GM06990 (cell line): Measurements from ENCODE around the gene CR1L.

Experiments
- DNase-seq: peaks from one replicate; pipeline ENCODE4 v3.0.0-alpha.2; 2011; ENCODE audit not compliant: insufficient read length; ENCODE audit errors: extremely low read depth
- H3K27me3 ChIP-seq: replicated peaks from 2 replicates; pipeline ENCODE4 v1.6.0; 2011; ENCODE audit warnings: low read length; ENCODE audit not compliant: control insufficient read depth, insufficient read depth
- H3K36me3 ChIP-seq: 2 replicates; pipeline ENCODE4 v1.5.1; 2011; ENCODE audit warnings: low read length; ENCODE audit not compliant: control insufficient read depth, insufficient read depth
- H3K4me3 ChIP-seq: replicated peaks from 2 replicates; pipeline ENCODE4 v1.5.1; 2011; ENCODE audit warnings: low read depth, mild to moderate bottlenecking, control low read depth, low read length
- TF ChIP-seq, protein P1 (sequence below): IDR thresholded peaks from 2 replicates; pipeline ENCODE4 v1.5.1; 2011; ENCODE audit warnings: low read length, control low read depth, mild to moderate bottlenecking, inconsistent platforms; ENCODE audit not compliant: insufficient read depth, poor library complexity, severe bottlenecking

CR1L gene

DNA sequence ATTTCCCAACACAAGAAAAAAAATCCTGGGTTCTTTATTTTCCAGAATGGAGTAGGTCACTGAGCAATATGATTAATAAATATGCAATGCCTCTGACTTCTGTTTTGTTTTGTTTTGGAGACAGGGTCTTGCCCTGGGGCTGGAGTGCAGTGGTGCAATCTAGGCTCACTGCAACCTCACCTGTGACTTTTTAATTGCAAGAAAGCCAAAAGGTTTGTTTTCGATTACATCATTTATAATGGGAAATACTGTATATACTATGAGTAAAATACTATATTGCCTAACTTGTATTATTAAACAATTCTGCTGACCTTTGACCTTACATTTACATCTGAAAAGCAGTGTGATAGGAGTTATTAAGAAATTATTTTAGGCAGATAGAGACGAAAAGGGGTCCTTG is 95.3 kb downstream of the CR1L start:
- no peak for DNase-seq
- TF ChIP-seq, protein P1, sequence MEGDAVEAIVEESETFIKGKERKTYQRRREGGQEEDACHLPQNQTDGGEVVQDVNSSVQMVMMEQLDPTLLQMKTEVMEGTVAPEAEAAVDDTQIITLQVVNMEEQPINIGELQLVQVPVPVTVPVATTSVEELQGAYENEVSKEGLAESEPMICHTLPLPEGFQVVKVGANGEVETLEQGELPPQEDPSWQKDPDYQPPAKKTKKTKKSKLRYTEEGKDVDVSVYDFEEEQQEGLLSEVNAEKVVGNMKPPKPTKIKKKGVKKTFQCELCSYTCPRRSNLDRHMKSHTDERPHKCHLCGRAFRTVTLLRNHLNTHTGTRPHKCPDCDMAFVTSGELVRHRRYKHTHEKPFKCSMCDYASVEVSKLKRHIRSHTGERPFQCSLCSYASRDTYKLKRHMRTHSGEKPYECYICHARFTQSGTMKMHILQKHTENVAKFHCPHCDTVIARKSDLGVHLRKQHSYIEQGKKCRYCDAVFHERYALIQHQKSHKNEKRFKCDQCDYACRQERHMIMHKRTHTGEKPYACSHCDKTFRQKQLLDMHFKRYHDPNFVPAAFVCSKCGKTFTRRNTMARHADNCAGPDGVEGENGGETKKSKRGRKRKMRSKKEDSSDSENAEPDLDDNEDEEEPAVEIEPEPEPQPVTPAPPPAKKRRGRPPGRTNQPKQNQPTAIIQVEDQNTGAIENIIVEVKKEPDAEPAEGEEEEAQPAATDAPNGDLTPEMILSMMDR = no peak
- no peak overlapping the region for H3K4me3 ChIP-seq

DNA sequence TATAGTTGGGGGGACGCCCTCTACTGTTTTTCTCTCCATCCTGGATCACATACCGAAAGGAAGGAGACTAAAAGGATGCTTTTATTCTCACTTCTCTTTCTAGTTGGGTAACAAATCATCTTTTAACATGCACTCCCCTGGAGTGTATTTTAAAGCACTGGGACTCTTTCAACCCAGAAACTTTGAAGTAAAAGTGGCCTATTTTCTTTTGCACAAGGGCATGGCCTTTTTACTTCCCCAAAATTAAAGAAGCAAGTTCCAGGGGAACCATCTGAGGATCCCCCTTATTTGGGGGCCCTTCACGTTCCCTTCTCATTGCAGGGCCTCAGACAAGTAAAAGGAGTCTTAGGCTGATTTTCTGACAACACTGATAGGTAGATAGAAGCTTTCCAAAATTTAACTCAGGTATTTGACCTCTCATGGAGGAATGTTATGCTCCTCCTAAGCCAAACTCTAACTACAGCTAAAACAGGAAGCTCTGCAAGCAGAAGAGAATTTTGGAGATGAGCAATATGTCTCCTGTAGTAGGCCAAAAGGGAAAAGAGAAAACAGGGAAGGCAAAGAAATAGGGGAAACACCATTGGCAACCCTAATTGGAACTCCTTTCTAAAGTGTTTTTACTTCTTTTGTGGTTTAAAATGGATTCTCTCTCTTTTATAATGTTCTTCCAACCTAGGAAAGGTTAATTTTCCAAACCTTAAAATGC is 98.1 kb downstream of the CR1L start:
- Histone ChIP-seq H3K4me3 (no peak overlapping the region), H3K27me3 (no peaks in the 10 kb centered on the region), H3K36me3 (no peaks in the 10 kb centered on the region)
- TF ChIP-seq, protein P1 = no peak
- DNase-seq = no peak

More for the DNA sequence above, 95.3 kb downstream of the CR1L start:
- Histone ChIP-seq H3K36me3 (no peaks in the 10 kb centered on the region), H3K27me3 (no peaks in the 10 kb centered on the region)

DNA sequence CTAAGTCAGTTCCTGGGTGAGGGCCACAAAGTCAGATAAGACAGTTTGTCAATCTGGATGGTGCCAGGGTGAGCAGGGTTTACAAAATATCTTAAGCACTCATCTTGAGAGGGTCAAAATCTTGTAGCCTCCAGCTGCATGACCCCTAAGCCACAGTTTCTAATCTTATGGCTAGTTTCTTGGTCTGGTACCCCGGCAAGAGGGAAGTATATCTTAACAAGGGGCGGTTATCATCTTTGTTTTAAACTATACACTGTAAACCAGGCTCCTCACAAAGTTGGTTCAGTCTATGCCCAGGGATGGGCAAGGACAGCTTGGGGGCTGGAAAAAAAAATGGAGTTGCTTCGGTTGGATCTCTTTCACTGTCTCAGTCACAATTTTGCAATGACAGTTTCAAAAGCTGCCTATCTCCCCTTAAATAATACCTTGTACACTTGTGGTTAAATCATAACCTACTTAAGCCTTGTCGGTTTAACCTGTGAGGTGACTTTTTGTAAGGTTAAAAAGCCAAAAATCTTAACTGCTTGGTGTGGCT is 99.1 kb downstream of the CR1L start:
- TF ChIP-seq, protein P1 = no peak
- H3K27me3 ChIP-seq = no peaks in the 10 kb centered on the region
- H3K4me3 ChIP-seq = no peak overlapping the region
- DNase-seq = no peak
- no peaks in the 10 kb centered on the region for H3K36me3 ChIP-seq

DNA sequence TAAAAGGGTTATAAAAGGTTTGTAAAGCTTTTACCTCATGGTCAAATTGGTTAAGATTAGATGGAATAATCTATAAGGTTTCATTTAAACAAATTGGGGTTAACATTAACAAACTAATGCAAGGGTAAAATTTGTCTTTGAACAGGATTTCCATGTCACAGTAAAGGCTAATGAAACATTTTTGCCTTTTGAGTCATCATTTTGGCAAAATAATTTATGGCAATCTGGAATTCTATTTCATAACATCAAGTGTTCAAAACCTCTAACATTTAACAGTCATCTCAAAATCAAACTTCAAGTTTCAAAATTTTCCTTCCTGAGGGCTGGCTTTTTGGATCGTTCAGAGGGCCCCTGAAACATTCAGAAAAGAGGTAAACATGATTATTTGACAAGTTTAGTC is 100.4 kb downstream of the CR1L start:
- H3K27me3 ChIP-seq = no peaks in the 10 kb centered on the region
- TF ChIP-seq, protein P1 = no peak
- H3K36me3 ChIP-seq = no peaks in the 10 kb centered on the region
- no peak overlapping the region for H3K4me3 ChIP-seq
- DNase-seq = no peak

- no peaks in the 10 kb centered on the region for H3K27me3 ChIP-seq
- TF ChIP-seq, protein P1 = no peak
- no peak for DNase-seq
- no peak overlapping the region for H3K4me3 ChIP-seq
- H3K36me3 ChIP-seq = no peaks in the 10 kb centered on the region
These were observed 101.2 kb downstream of the CR1L start for GRCh38 chr1:207745839-207746767.
